DOHH2 (cell line): ENCODE measurements around the gene ATP7B.

ENCODE experiments used
- EZH2phosphoT487 ChIP-seq: fragments of 200-600 bp; sonication (generic); IDR thresholded peaks from 2 replicates; pipeline ENCODE4 v1.6.1; 2017; ENCODE audit warnings: borderline replicate concordance, mild to moderate bottlenecking, antibody characterized with exemption, low read length, moderate library complexity, mixed read lengths
- TF ChIP-seq, protein P1 (sequence below): fragments of 200-600 bp; sonication (generic); IDR thresholded peaks from one replicate; pipeline ENCODE4 v1.5.1; 2014; ENCODE audit warnings: antibody characterized with exemption, mild to moderate bottlenecking, low read depth, low read length; ENCODE audit not compliant: poor library complexity, severe bottlenecking

DNA sequence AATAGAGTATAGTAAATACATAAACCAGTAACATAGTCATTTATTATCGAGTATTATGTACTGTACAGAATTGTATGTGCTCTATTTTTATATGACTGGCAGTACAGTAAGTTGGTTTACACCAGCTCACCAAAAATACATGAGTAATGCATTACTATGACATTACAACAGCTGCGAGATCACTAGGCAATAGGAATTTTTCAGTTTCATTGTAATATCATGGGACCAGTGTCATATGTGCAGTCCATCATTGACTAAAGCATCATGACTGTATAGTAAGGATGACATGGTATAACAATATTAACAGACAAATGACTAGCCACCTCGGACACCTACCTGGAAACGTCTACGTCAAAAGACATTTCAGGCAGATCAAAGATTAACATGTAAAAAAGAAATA, 33.6 kb downstream of the ATP7B start:
- TF ChIP-seq, protein P1, sequence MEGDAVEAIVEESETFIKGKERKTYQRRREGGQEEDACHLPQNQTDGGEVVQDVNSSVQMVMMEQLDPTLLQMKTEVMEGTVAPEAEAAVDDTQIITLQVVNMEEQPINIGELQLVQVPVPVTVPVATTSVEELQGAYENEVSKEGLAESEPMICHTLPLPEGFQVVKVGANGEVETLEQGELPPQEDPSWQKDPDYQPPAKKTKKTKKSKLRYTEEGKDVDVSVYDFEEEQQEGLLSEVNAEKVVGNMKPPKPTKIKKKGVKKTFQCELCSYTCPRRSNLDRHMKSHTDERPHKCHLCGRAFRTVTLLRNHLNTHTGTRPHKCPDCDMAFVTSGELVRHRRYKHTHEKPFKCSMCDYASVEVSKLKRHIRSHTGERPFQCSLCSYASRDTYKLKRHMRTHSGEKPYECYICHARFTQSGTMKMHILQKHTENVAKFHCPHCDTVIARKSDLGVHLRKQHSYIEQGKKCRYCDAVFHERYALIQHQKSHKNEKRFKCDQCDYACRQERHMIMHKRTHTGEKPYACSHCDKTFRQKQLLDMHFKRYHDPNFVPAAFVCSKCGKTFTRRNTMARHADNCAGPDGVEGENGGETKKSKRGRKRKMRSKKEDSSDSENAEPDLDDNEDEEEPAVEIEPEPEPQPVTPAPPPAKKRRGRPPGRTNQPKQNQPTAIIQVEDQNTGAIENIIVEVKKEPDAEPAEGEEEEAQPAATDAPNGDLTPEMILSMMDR = no peak
- no peak for TF ChIP-seq EZH2phosphoT487
